ENCODE measurements around the gene DSG1. TPM values are rescaled to one million over a fixed set of nuclear protein-coding genes. Genes with fewer than 3 reads are reported as not detected.

DSG1 gene
- total RNA-seq, 6 experiments from 2014 or later: not detected

- Mint-ChIP-seq H3K4me3 (no peak overlapping the region), H3K4me1 (ENCODE audit: low read depth) (no peaks in the 10 kb centered on the region), H3K9me3 (peaks cover 34% of the 10 kb centered on the region), H3K27ac (no peak overlapping the region), H3K27me3 (ENCODE audit: insufficient read depth) (peaks cover 2% of the 10 kb centered on the region; the same call in 1 of the 2 replicates), H3K36me3 (ENCODE audit: low read depth) (0 out of 2 replicates have a peak, but pooled peaks cover 4% of the 10 kb centered on the region)
- DNase-seq: no peak
- TF ChIP-seq, protein P1, sequence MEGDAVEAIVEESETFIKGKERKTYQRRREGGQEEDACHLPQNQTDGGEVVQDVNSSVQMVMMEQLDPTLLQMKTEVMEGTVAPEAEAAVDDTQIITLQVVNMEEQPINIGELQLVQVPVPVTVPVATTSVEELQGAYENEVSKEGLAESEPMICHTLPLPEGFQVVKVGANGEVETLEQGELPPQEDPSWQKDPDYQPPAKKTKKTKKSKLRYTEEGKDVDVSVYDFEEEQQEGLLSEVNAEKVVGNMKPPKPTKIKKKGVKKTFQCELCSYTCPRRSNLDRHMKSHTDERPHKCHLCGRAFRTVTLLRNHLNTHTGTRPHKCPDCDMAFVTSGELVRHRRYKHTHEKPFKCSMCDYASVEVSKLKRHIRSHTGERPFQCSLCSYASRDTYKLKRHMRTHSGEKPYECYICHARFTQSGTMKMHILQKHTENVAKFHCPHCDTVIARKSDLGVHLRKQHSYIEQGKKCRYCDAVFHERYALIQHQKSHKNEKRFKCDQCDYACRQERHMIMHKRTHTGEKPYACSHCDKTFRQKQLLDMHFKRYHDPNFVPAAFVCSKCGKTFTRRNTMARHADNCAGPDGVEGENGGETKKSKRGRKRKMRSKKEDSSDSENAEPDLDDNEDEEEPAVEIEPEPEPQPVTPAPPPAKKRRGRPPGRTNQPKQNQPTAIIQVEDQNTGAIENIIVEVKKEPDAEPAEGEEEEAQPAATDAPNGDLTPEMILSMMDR (IDR thresholded peaks at IDR 0.05): no peak
Measured at GRCh38 chr18:31309115-31309514, 8.8 kb upstream of the DSG1 start.

- Mint-ChIP-seq H3K4me3 (no peak overlapping the region), H3K9me3 (peaks cover 28% of the 10 kb centered on the region), H3K4me1 (ENCODE audit: low read depth) (no peaks in the 10 kb centered on the region), H3K27me3 (ENCODE audit: insufficient read depth) (peaks cover 2% of the 10 kb centered on the region; the same call in 1 of the 2 replicates), H3K36me3 (ENCODE audit: low read depth) (no peaks in the 10 kb centered on the region), H3K27ac (no peak overlapping the region)
- TF ChIP-seq, protein P1 (IDR thresholded peaks at IDR 0.05): no peak
- no peak for DNase-seq
Measured at GRCh38 chr18:31316974-31317373, 986 bp upstream of the DSG1 start.

- H3K27me3 Mint-ChIP-seq (ENCODE audit: insufficient read depth): no peaks in the 10 kb centered on the region; the same call in 1 of the 2 replicates
Measured at GRCh38 chr18:31321719-31322118, 3.8 kb downstream of the DSG1 start.

DNA sequence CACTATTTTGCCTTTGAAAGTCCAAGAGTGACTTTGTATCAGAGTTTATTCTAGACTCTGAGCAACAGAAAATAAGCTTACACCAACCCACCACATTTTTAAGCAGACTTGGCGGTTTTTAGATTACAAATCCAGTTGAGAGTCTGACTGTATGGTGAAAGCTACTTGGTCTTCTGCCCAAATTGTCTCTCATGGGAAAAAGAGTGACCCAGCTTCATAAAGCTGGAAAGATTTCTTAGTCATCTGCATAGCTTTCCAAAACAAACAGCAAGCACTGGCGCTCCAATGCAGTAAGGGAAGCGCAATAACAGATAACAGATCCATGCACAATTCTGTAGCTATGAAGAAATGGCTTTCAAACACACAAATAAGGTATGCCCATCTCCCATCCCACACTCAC is 7.1 kb downstream of the DSG1 start:
- H3K27ac Mint-ChIP-seq: no peak overlapping the region
- DNase-seq: no peak
- H3K4me3 Mint-ChIP-seq: no peak overlapping the region
- no peaks in the 10 kb centered on the region for H3K4me1 Mint-ChIP-seq (ENCODE audit: low read depth)
- peaks cover 51% of the 10 kb centered on the region for H3K9me3 Mint-ChIP-seq
- H3K27me3 Mint-ChIP-seq (ENCODE audit: insufficient read depth): no peaks in the 10 kb centered on the region; the same call in 1 of the 2 replicates
- TF ChIP-seq, protein P1 (IDR thresholded peaks at IDR 0.05): no peak
- peaks cover 7% of the 10 kb centered on the region; the same call in 1 of the 2 replicates for H3K36me3 Mint-ChIP-seq (ENCODE audit: low read depth)

More at GRCh38 chr18:31321719-31322118, 3.8 kb downstream of the DSG1 start:
- H3K36me3 Mint-ChIP-seq (ENCODE audit: low read depth): peaks cover 7% of the 10 kb centered on the region; the same call in 1 of the 2 replicates
- H3K4me1 Mint-ChIP-seq (ENCODE audit: low read depth): no peaks in the 10 kb centered on the region
- TF ChIP-seq, protein P1 (IDR thresholded peaks at IDR 0.05): no peak
- no peak for DNase-seq
- no peak overlapping the region for H3K4me3 Mint-ChIP-seq
- H3K27ac Mint-ChIP-seq: no peak overlapping the region
- H3K9me3 Mint-ChIP-seq: peaks cover 41% of the 10 kb centered on the region

DNA sequence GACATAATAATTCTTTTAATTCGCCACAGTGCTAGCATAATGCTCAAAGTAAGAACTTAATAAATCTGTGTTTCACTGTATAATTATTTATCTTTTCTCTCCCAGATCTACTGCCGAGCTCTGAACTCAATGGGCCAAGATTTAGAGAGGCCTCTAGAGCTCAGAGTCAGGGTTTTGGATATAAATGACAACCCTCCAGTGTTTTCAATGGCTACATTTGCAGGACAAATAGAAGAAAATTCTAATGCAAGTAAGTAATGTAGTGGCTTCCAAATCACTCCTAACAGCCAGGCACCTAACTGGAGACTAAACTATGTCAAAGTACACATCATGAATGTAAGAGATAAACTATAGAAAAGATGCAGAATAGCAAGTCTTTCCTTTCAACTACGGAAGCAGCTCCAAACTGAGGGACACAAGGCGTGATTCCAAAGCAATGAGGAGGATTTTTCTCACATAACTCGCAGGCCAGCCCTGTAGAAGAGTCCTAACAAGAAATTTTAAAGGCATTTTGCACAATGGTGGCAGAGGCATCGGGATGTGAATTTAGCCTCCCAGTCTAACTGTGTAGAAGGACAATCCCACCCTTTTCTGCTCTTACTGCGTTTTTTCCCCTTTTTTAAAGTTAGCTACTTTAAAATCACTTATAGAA is 12.0 kb downstream of the DSG1 start:
- Mint-ChIP-seq H3K4me3 (no peak overlapping the region), H3K27ac (no peak overlapping the region), H3K36me3 (ENCODE audit: low read depth) (no peaks in the 10 kb centered on the region), H3K4me1 (ENCODE audit: low read depth) (no peaks in the 10 kb centered on the region), H3K27me3 (ENCODE audit: insufficient read depth) (no peaks in the 10 kb centered on the region), H3K9me3 (peaks cover 24% of the 10 kb centered on the region)
- TF ChIP-seq, protein P1 (IDR thresholded peaks at IDR 0.05): no peak
- no peak for DNase-seq

Data from HFFc6 (cell line).